ENCODE data around the gene FBN1. TPM values are rescaled to one million over a fixed set of nuclear protein-coding genes. Genes with fewer than 3 reads are reported as not detected.
A peak's percentile ranks its signal among the peaks of the same experiment; 100 is the strongest.

The FBN1 gene
- total and polyA plus RNA-seq, 2 experiments from 2014 or later: 1.9 to 3.8 TPM

DNA sequence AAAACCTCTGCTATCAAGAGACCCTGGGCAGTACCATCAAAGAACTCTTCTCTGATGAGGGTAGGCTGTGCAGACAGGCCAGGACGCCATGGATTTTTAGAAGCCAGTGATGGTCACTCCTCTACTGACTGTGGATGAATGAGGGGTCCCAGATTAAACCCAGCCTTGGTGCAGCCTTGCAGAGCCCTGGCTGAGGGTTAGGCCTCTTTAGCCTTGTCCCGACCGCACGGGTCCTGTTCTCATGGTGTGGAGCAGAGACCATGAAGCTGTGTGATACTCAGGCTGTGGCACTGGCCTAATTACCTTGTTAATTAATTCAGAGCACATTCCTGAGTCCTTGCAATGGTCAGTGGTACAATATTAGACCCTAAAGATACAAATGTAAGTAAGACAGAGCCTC is 71.7 kb downstream of the FBN1 start:
- Mint-ChIP-seq H3K4me3 (no peak overlapping the region), H3K9me3 (no peaks in the 10 kb centered on the region), H3K27ac (no peak overlapping the region), H3K27me3 (ENCODE audit: insufficient read depth, low read depth, poor library complexity) (no peaks in the 10 kb centered on the region), H3K36me3 (ENCODE audit: low read depth) (no peaks in the 10 kb centered on the region), H3K4me1 (no peaks in the 10 kb centered on the region)
- Histone ChIP-seq H3K36me3 (ENCODE audit: insufficient read depth) (no peaks in the 10 kb centered on the region), H2AFZ (no peak overlapping the region), H3K27me3 (ENCODE audit: insufficient read depth) (no peaks in the 10 kb centered on the region), H3K9me2 (ENCODE audit: insufficient read depth) (no peaks in the 10 kb centered on the region), H3K4me1 (ENCODE audit: insufficient read depth) (no peaks in the 10 kb centered on the region), H3K4me3 (no peak overlapping the region), H4K20me1 (replicated peaks; ENCODE audit: insufficient read depth) (no peaks in the 10 kb centered on the region), H3K4me2 (no peak overlapping the region), H3K27ac (ENCODE audit: low read depth) (no peak overlapping the region), H3K79me2 (replicated peaks; ENCODE audit: insufficient read depth) (no peaks in the 10 kb centered on the region), H3F3A (replicated peaks; ENCODE audit: low read depth) (no peaks in the 10 kb centered on the region)
- ATAC-seq: no peak
- TF ChIP-seq STAT1 (IDR thresholded peaks at IDR 0.05; ENCODE audit: unreplicated experiment): no peak
- no peak for DNase-seq (ENCODE audit: low spot score)

DNA sequence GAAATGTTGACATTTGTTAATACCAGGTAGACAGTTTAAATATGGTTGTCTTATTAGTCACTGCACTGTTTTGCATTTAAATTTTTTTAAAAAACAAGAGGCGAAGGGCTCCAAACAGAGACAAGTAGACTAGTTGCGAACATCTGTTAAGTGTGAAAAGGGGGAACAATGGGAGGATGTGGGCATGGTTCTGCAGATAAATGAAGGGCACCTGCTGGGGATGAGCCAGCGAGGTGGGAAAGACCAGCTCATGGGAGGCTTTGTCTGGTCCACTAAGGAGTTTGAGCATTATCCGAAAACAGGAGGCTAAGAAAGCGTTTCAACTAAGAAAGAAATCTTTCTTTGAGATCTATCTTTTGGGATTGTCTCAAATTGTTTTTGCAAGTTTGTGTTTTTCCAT is 72.7 kb downstream of the FBN1 start:
- H3K9me3 Mint-ChIP-seq: no peaks in the 10 kb centered on the region
- H3K4me3 Mint-ChIP-seq: no peak overlapping the region
- Histone ChIP-seq H4K20me1 (replicated peaks; ENCODE audit: insufficient read depth) (no peaks in the 10 kb centered on the region), H3K9me2 (ENCODE audit: insufficient read depth) (no peaks in the 10 kb centered on the region), H3K36me3 (ENCODE audit: insufficient read depth) (no peaks in the 10 kb centered on the region), H3K27me3 (ENCODE audit: insufficient read depth) (no peaks in the 10 kb centered on the region), H3F3A (replicated peaks; ENCODE audit: low read depth) (no peaks in the 10 kb centered on the region), H3K4me2 (no peak overlapping the region), H3K4me1 (ENCODE audit: insufficient read depth) (no peaks in the 10 kb centered on the region), H3K27ac (ENCODE audit: low read depth) (no peak overlapping the region), H3K79me2 (replicated peaks; ENCODE audit: insufficient read depth) (no peaks in the 10 kb centered on the region), H2AFZ (no peak overlapping the region), H3K4me3 (no peak overlapping the region)
- no peak overlapping the region for H3K27ac Mint-ChIP-seq
- DNase-seq (ENCODE audit: low spot score) (peak; percentile 1), ATAC-seq (no peak)
- H3K4me1 Mint-ChIP-seq: no peaks in the 10 kb centered on the region
- TF ChIP-seq STAT1 (IDR thresholded peaks at IDR 0.05; ENCODE audit: unreplicated experiment): no peak
- no peak for TF ChIP-seq JUNB (IDR thresholded peaks at IDR 0.05; ENCODE audit: unreplicated experiment)
- TF ChIP-seq, protein P1, sequence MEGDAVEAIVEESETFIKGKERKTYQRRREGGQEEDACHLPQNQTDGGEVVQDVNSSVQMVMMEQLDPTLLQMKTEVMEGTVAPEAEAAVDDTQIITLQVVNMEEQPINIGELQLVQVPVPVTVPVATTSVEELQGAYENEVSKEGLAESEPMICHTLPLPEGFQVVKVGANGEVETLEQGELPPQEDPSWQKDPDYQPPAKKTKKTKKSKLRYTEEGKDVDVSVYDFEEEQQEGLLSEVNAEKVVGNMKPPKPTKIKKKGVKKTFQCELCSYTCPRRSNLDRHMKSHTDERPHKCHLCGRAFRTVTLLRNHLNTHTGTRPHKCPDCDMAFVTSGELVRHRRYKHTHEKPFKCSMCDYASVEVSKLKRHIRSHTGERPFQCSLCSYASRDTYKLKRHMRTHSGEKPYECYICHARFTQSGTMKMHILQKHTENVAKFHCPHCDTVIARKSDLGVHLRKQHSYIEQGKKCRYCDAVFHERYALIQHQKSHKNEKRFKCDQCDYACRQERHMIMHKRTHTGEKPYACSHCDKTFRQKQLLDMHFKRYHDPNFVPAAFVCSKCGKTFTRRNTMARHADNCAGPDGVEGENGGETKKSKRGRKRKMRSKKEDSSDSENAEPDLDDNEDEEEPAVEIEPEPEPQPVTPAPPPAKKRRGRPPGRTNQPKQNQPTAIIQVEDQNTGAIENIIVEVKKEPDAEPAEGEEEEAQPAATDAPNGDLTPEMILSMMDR (conservative IDR thresholded peaks at IDR 0.05; ENCODE audit: low read depth in 2 of 2): no peak
- no peak for TF ChIP-seq POLR2AphosphoS5 (IDR thresholded peaks at IDR 0.05; ENCODE audit: low read depth)
- TF ChIP-seq, protein P2, sequence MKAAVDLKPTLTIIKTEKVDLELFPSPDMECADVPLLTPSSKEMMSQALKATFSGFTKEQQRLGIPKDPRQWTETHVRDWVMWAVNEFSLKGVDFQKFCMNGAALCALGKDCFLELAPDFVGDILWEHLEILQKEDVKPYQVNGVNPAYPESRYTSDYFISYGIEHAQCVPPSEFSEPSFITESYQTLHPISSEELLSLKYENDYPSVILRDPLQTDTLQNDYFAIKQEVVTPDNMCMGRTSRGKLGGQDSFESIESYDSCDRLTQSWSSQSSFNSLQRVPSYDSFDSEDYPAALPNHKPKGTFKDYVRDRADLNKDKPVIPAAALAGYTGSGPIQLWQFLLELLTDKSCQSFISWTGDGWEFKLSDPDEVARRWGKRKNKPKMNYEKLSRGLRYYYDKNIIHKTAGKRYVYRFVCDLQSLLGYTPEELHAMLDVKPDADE (IDR thresholded peaks at IDR 0.05): no peak
- TF ChIP-seq CREB1 (CRISPR knock-in tag; IDR thresholded peaks at IDR 0.05; ENCODE audit: low read depth): no peak
- TF ChIP-seq, protein P3, sequence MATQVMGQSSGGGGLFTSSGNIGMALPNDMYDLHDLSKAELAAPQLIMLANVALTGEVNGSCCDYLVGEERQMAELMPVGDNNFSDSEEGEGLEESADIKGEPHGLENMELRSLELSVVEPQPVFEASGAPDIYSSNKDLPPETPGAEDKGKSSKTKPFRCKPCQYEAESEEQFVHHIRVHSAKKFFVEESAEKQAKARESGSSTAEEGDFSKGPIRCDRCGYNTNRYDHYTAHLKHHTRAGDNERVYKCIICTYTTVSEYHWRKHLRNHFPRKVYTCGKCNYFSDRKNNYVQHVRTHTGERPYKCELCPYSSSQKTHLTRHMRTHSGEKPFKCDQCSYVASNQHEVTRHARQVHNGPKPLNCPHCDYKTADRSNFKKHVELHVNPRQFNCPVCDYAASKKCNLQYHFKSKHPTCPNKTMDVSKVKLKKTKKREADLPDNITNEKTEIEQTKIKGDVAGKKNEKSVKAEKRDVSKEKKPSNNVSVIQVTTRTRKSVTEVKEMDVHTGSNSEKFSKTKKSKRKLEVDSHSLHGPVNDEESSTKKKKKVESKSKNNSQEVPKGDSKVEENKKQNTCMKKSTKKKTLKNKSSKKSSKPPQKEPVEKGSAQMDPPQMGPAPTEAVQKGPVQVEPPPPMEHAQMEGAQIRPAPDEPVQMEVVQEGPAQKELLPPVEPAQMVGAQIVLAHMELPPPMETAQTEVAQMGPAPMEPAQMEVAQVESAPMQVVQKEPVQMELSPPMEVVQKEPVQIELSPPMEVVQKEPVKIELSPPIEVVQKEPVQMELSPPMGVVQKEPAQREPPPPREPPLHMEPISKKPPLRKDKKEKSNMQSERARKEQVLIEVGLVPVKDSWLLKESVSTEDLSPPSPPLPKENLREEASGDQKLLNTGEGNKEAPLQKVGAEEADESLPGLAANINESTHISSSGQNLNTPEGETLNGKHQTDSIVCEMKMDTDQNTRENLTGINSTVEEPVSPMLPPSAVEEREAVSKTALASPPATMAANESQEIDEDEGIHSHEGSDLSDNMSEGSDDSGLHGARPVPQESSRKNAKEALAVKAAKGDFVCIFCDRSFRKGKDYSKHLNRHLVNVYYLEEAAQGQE (IDR thresholded peaks at IDR 0.05; ENCODE audit: unreplicated experiment): no peak
- no peak for TF ChIP-seq ZNF114 (CRISPR knock-in tag; IDR thresholded peaks at IDR 0.05)
- TF ChIP-seq ZNF331 (CRISPR knock-in tag; IDR thresholded peaks at IDR 0.05; ENCODE audit: low read depth): no peak
- TF ChIP-seq NANOG (IDR thresholded peaks at IDR 0.05; ENCODE audit: borderline replicate concordance): no peak
- no peak for TF ChIP-seq EZH2 (IDR thresholded peaks at IDR 0.05; ENCODE audit: low read depth, unreplicated experiment)
- no peaks in the 10 kb centered on the region for H3K36me3 Mint-ChIP-seq (ENCODE audit: low read depth)
- H3K27me3 Mint-ChIP-seq (ENCODE audit: insufficient read depth, low read depth, poor library complexity): no peaks in the 10 kb centered on the region
